CD14-positive monocyte (primary cell): ENCODE data around the gene APOO. TPM values are rescaled to one million over a fixed set of nuclear protein-coding genes. Genes with fewer than 3 reads are reported as not detected.

ENCODE experiments used
- DNase-seq, 3 donors: peaks; one replicate each; pipeline ENCODE4 v3.0.0-alpha.2; 2011 to 2022
- H2AFZ ChIP-seq: 2 replicates; pipeline ENCODE4 v1.6.0; 2012; ENCODE audit warnings: mild to moderate bottlenecking, low read depth, low read length, inconsistent platforms; ENCODE audit not compliant: insufficient read depth, poor library complexity, severe bottlenecking
- H3K27ac ChIP-seq, 2 donors: 1 replicate in 1 of 2; 2 replicates in 1 of 2; pipeline ENCODE4 v1.5.1; 2012 to 2013; ENCODE audit warnings: low read length in 2 of 2, control low read depth in 1 of 2, inconsistent platforms in 1 of 2, low read depth in 1 of 2, mild to moderate bottlenecking in 1 of 2
- H3K27me3 ChIP-seq, 2 donors: one replicate each; pipeline versions ENCODE4 v1.6.0 to v1.6.1; 2011 to 2013; ENCODE audit warnings: low read length in 2 of 2; ENCODE audit not compliant: control insufficient read depth in 2 of 2, insufficient read depth in 2 of 2
- H3K36me3 ChIP-seq, 2 donors: replicated peaks in 1 of 2; 1 replicate in 1 of 2; 2 replicates in 1 of 2; pipeline versions ENCODE4 v1.5.1 to v1.6.1; 2012 to 2013; ENCODE audit warnings: low read length in 2 of 2, control low read depth in 1 of 2, inconsistent platforms in 1 of 2, mild to moderate bottlenecking in 1 of 2; ENCODE audit not compliant: insufficient read depth in 2 of 2, control insufficient read depth in 1 of 2
- H3K4me1 ChIP-seq, 2 donors: 1 replicate in 1 of 2; 2 replicates in 1 of 2; pipeline versions ENCODE4 v1.5.1 to v1.6.1; 2012 to 2013; ENCODE audit warnings: low read length in 2 of 2, control low read depth in 1 of 2, inconsistent platforms in 1 of 2, mild to moderate bottlenecking in 1 of 2, moderate library complexity in 1 of 2; ENCODE audit not compliant: insufficient read depth in 2 of 2, control insufficient read depth in 1 of 2
- H3K4me2 ChIP-seq: replicated peaks from 2 replicates; pipeline ENCODE3; 2012; ENCODE audit warnings: low read length, moderate library complexity, mild to moderate bottlenecking; ENCODE audit not compliant: poor library complexity, severe bottlenecking; ENCODE audit errors: extremely low read depth
- H3K4me3 ChIP-seq, 3 experiments: fragments of 200-600 bp in 1 of 3; sonication (generic) in 1 of 3; replicated peaks in 1 of 3; 1 replicate in 2 of 3; 2 replicates in 1 of 3; pipeline ENCODE4 v1.5.1; 2011 to 2013; ENCODE audit warnings: low read length in 3 of 3, mild to moderate bottlenecking in 3 of 3, control low read depth in 2 of 3, low read depth in 2 of 3, inconsistent platforms in 1 of 3, moderate library complexity in 1 of 3
- H3K79me2 ChIP-seq: 2 replicates; pipeline ENCODE4 v1.6.0; 2012; ENCODE audit warnings: mild to moderate bottlenecking, control low read depth, inconsistent platforms, low read length, moderate library complexity; ENCODE audit not compliant: insufficient read depth
- H3K9ac ChIP-seq: 2 replicates; pipeline ENCODE4 v1.6.0; 2017; ENCODE audit warnings: low read length, mild to moderate bottlenecking; ENCODE audit not compliant: insufficient read depth, poor library complexity, severe bottlenecking
- H3K9me3 ChIP-seq, 2 donors: replicated peaks in 1 of 2; 1 replicate in 1 of 2; 2 replicates in 1 of 2; pipeline versions ENCODE4 v1.5.1 to v1.6.1; 2012 to 2013; ENCODE audit warnings: low read length in 2 of 2, control low read depth in 1 of 2; ENCODE audit not compliant: control insufficient read depth in 1 of 2, insufficient read depth in 1 of 2
- H4K20me1 ChIP-seq: 2 replicates; pipeline ENCODE4 v1.6.0; 2012; ENCODE audit warnings: mild to moderate bottlenecking, low read length, control low read depth, moderate library complexity; ENCODE audit not compliant: insufficient read depth
- H3K27ac Mint-ChIP-seq, 7 donors: one replicate each; pipeline ENCODE4 v1.8.0; 2020; ENCODE audit warnings: mild to moderate bottlenecking in 7 of 7, mixed read lengths in 7 of 7, moderate library complexity in 6 of 7, inconsistent platforms in 2 of 7
- H3K27me3 Mint-ChIP-seq, 3 donors: one replicate each; pipeline ENCODE4 v1.8.0; 2021 to 2022; ENCODE audit warnings: low read depth in 3 of 3, mild to moderate bottlenecking in 3 of 3, mixed read lengths in 3 of 3, moderate library complexity in 3 of 3, inconsistent platforms in 1 of 3
- H3K36me3 Mint-ChIP-seq, 2 donors: one replicate each; pipeline ENCODE4 v1.8.0; 2020; ENCODE audit warnings: mixed read lengths in 2 of 2, inconsistent platforms in 1 of 2, mild to moderate bottlenecking in 1 of 2
- H3K4me1 Mint-ChIP-seq: one replicate; pipeline ENCODE4 v1.8.0; 2020; ENCODE audit warnings: mild to moderate bottlenecking, mixed read lengths
- H3K4me3 Mint-ChIP-seq, 2 donors: one replicate each; pipeline ENCODE4 v1.8.0; 2020; ENCODE audit warnings: mild to moderate bottlenecking in 2 of 2, mixed read lengths in 2 of 2, moderate library complexity in 1 of 2
- H3K9me3 Mint-ChIP-seq, 7 donors: one replicate each; pipeline ENCODE4 v1.8.0; 2020 to 2022; ENCODE audit warnings: mixed read lengths in 7 of 7, mild to moderate bottlenecking in 6 of 7, moderate library complexity in 6 of 7, inconsistent platforms in 2 of 7
- CTCF ChIP-seq: fragments of 200-600 bp; IDR thresholded peaks from one replicate; pipeline ENCODE4 v1.8.0; 2022; ENCODE audit warnings: antibody characterized with exemption, mild to moderate bottlenecking
- WGBS: methylation state at CpG from one replicate; pipeline ENCODE4 v1.1.5; 2013; ENCODE audit warnings: missing lambda C conversion rate; ENCODE audit not compliant: insufficient coverage; 5-methylcytosine and 5-hydroxymethylcytosine counted together
- intact Hi-C, 2 donors: fragments of 100-400 bp; cut with micrococcal nuclease; formaldehyde crosslinking; loops; one replicate each; pipeline versions ENCODE4 v1.15.0 to v1.15.1; 2023
- polyA plus RNA-seq, 3 donors: library from polyadenylated mRNA; depleted of rRNA in 1 of 3; unstranded in 2 of 3; stranded (reverse) in 1 of 3; fragments of 300-500 nt in 2 of 3; fragments of >200 nt in 1 of 3; fragmentation: Illumina TruSeq in 2 of 3; gene quantifications; 1 replicate in 2 of 3; 2 replicates in 1 of 3; pipeline ENCODE4 v1.2.3, GENCODE V29; 2012 to 2021

APOO gene
- polyA plus RNA-seq, 3 donors = 3.3 to 8.3 (median 4.6) TPM

- peaks cover 0 to 4% of the 10 kb centered on the region in 2 donors for H3K27me3 ChIP-seq
- peak overlapping the region; percentile 8 for H3K4me2 ChIP-seq
- H3K9ac ChIP-seq = no peak overlapping the region
- peaks cover 0 to 3% (median 0%) of the 10 kb centered on the region in 7 donors for H3K9me3 Mint-ChIP-seq
- peaks cover 0 to 21% (median 0%) of the 10 kb centered on the region in 3 donors for H3K27me3 Mint-ChIP-seq
- no peaks in the 10 kb centered on the region for H3K36me3 Mint-ChIP-seq
- peak overlapping the region in 3 of 7 donors; percentile 58 to 87 (median 68) for H3K27ac Mint-ChIP-seq
- peak overlapping the region; percentile 22 for H2AFZ ChIP-seq
- H3K4me3 Mint-ChIP-seq = no peak overlapping the region
- intact Hi-C loops = no loop called here
- H3K4me3 ChIP-seq = no peak overlapping the region
- peaks cover 19% of the 10 kb centered on the region for H3K4me1 Mint-ChIP-seq
- no CpG with 5 or more reads among the region's 2 CpGs for WGBS
- H3K27ac ChIP-seq = peak overlapping the region in 1 of 2 donors; percentile 27
- no peaks in the 10 kb centered on the region for H4K20me1 ChIP-seq
- peaks cover 6 to 13% of the 10 kb centered on the region in 2 donors for H3K4me1 ChIP-seq
- TF ChIP-seq CTCF = no peak
- no peaks in the 10 kb centered on the region for H3K36me3 ChIP-seq
- no peaks in the 10 kb centered on the region for H3K9me3 ChIP-seq
- peak in 1 of 3 donors; percentile 14 for DNase-seq
- no peaks in the 10 kb centered on the region for H3K79me2 ChIP-seq
Measured at GRCh38 chrX:23930894-23931604, 23.3 kb upstream of the APOO start.

GRCh38 chrX:23926015-23926414, 18.3 kb upstream of the APOO start:
- Mint-ChIP-seq H3K4me1 (peaks cover 9% of the 10 kb centered on the region), H3K27ac (no peak overlapping the region), H3K27me3 (peaks cover 0 to 9% (median 0%) of the 10 kb centered on the region in 3 donors), H3K9me3 (peaks cover 0 to 3% (median 0%) of the 10 kb centered on the region in 7 donors), H3K36me3 (no peaks in the 10 kb centered on the region), H3K4me3 (no peak overlapping the region)
- TF ChIP-seq CTCF = no peak
- H3K79me2 ChIP-seq = no peaks in the 10 kb centered on the region
- H3K4me2 ChIP-seq = no peak overlapping the region
- WGBS = no CpG with 5 or more reads among the region's 4 CpGs
- peaks cover 0 to 6% of the 10 kb centered on the region in 2 donors for H3K4me1 ChIP-seq
- H3K36me3 ChIP-seq = no peaks in the 10 kb centered on the region
- H3K4me3 ChIP-seq = no peak overlapping the region
- no peak for DNase-seq
- peaks cover 0 to 3% of the 10 kb centered on the region in 2 donors for H3K27me3 ChIP-seq
- intact Hi-C loops = no loop called here
- H3K9ac ChIP-seq = no peak overlapping the region
- H3K9me3 ChIP-seq = no peaks in the 10 kb centered on the region
- H4K20me1 ChIP-seq = no peaks in the 10 kb centered on the region
- no peak overlapping the region for H3K27ac ChIP-seq
- H2AFZ ChIP-seq = no peak overlapping the region
